DOHH2 (cell line): ENCODE data around the gene FOXA1.

Source experiments
- H3F3A ChIP-seq: fragments of 200-600 bp; sonication (generic), shearing (Covaris generic); 2 replicates; pipeline ENCODE4 v1.6.0; 2016; ENCODE audit warnings: antibody characterized with exemption, mild to moderate bottlenecking; ENCODE audit not compliant: control insufficient read depth, insufficient read depth
- H3K27ac ChIP-seq: fragments of 200-600 bp; sonication (generic); 2 replicates; pipeline ENCODE4 v1.5.1; 2014; ENCODE audit warnings: low read depth, mild to moderate bottlenecking, low read length, moderate library complexity
- H3K27me3 ChIP-seq: fragments of 200-600 bp; sonication (generic); 2 replicates; pipeline ENCODE4 v1.6.1; 2014; ENCODE audit warnings: mild to moderate bottlenecking, low read length, mixed read lengths; ENCODE audit not compliant: control insufficient read depth
- H3K36me3 ChIP-seq: fragments of 200-600 bp; sonication (generic); 2 replicates; pipeline ENCODE4 v1.6.1; 2014; ENCODE audit warnings: mild to moderate bottlenecking, low read length, moderate library complexity, mixed read lengths; ENCODE audit not compliant: control insufficient read depth
- H3K4me1 ChIP-seq: fragments of 200-600 bp; sonication (generic); 2 replicates; pipeline ENCODE4 v1.6.1; 2014; ENCODE audit warnings: mild to moderate bottlenecking, low read length, mixed read lengths; ENCODE audit not compliant: control insufficient read depth
- H3K4me2 ChIP-seq: fragments of 200-600 bp; sonication (generic); 2 replicates; pipeline ENCODE4 v1.6.0; 2014; ENCODE audit warnings: mild to moderate bottlenecking, low read length, moderate library complexity
- H3K4me3 ChIP-seq: fragments of 200-600 bp; sonication (generic); 2 replicates; pipeline ENCODE4 v1.5.1; 2014; ENCODE audit warnings: mild to moderate bottlenecking, low read length, mixed read lengths
- H3K79me2 ChIP-seq: fragments of 200-600 bp; sonication (generic); 2 replicates; pipeline ENCODE4 v1.6.1; 2014; ENCODE audit warnings: mild to moderate bottlenecking, low read length, mixed read lengths; ENCODE audit not compliant: control insufficient read depth
- H3K9me2 ChIP-seq: fragments of 200-600 bp; sonication (generic); replicated peaks from 2 replicates; pipeline ENCODE4 v1.6.1; 2014; ENCODE audit warnings: mild to moderate bottlenecking, low read length, mixed read lengths; ENCODE audit not compliant: control insufficient read depth
- H3K9me3 ChIP-seq: fragments of 200-600 bp; sonication (generic); 2 replicates; pipeline ENCODE4 v1.6.1; 2014; ENCODE audit warnings: antibody characterized with exemption, low read length, mixed read lengths; ENCODE audit not compliant: control insufficient read depth, insufficient read depth
- H4K20me1 ChIP-seq: fragments of 200-600 bp; sonication (generic); 2 replicates; pipeline ENCODE4 v1.6.0; 2014; ENCODE audit warnings: low read depth, mild to moderate bottlenecking, antibody characterized with exemption, low read length, moderate library complexity; ENCODE audit not compliant: control insufficient read depth, insufficient read depth
- CTCF ChIP-seq: fragments of 200-600 bp; sonication (generic); IDR thresholded peaks from one replicate; pipeline ENCODE4 v1.5.1; 2014; ENCODE audit warnings: antibody characterized with exemption, mild to moderate bottlenecking, low read depth, low read length; ENCODE audit not compliant: poor library complexity, severe bottlenecking
- EZH2phosphoT487 ChIP-seq: fragments of 200-600 bp; sonication (generic); IDR thresholded peaks from 2 replicates; pipeline ENCODE4 v1.6.1; 2017; ENCODE audit warnings: borderline replicate concordance, mild to moderate bottlenecking, antibody characterized with exemption, low read length, moderate library complexity, mixed read lengths

Gene FOXA1

GRCh38 chr14:37589715-37590427 is 5.2 kb downstream of the FOXA1 start:
- H3K4me2 ChIP-seq, result no peak overlapping the region
- no peaks in the 10 kb centered on the region for H4K20me1 ChIP-seq
- H3K27me3 ChIP-seq, result no peaks in the 10 kb centered on the region
- no peak for TF ChIP-seq CTCF
- TF ChIP-seq EZH2phosphoT487, result no peak
- no peak overlapping the region for H3K27ac ChIP-seq
- H3K79me2 ChIP-seq, result no peaks in the 10 kb centered on the region; the same call in 1 of the 2 replicates
- H3K4me1 ChIP-seq, result no peaks in the 10 kb centered on the region
- H3K4me3 ChIP-seq, result no peak overlapping the region
- no peaks in the 10 kb centered on the region for H3K9me2 ChIP-seq
- no peaks in the 10 kb centered on the region for H3F3A ChIP-seq
- H3K36me3 ChIP-seq, result no peaks in the 10 kb centered on the region
- H3K9me3 ChIP-seq, result peaks cover 2% of the 10 kb centered on the region; the same call in 1 of the 2 replicates

GRCh38 chr14:37588956-37589714 is 5.9 kb downstream of the FOXA1 start:
- no peaks in the 10 kb centered on the region for H3K79me2 ChIP-seq
- peaks cover 6% of the 10 kb centered on the region; the same call in 1 of the 2 replicates for H3K9me3 ChIP-seq
- no peak overlapping the region for H3K27ac ChIP-seq
- TF ChIP-seq EZH2phosphoT487 (no peak), CTCF (no peak)
- no peaks in the 10 kb centered on the region for H3K36me3 ChIP-seq
- no peaks in the 10 kb centered on the region for H3K27me3 ChIP-seq
- no peaks in the 10 kb centered on the region for H3K4me1 ChIP-seq
- H4K20me1 ChIP-seq, result no peaks in the 10 kb centered on the region
- H3K4me2 ChIP-seq, result no peak overlapping the region
- H3F3A ChIP-seq, result no peaks in the 10 kb centered on the region
- H3K9me2 ChIP-seq, result no peaks in the 10 kb centered on the region
- H3K4me3 ChIP-seq, result no peak overlapping the region

- Histone ChIP-seq H3K79me2 (no peaks in the 10 kb centered on the region), H3K4me2 (no peak overlapping the region), H4K20me1 (no peaks in the 10 kb centered on the region), H3F3A (no peaks in the 10 kb centered on the region), H3K9me2 (no peaks in the 10 kb centered on the region), H3K27ac (no peak overlapping the region), H3K4me1 (no peaks in the 10 kb centered on the region), H3K36me3 (no peaks in the 10 kb centered on the region), H3K27me3 (no peaks in the 10 kb centered on the region), H3K9me3 (peaks cover 6% of the 10 kb centered on the region; the same call in 1 of the 2 replicates), H3K4me3 (no peak overlapping the region)
- TF ChIP-seq EZH2phosphoT487, result no peak
- no peak for TF ChIP-seq CTCF
These were observed 6.4 kb downstream of the FOXA1 start for GRCh38 chr14:37588667-37588955.
